ENCODE results near the gene CMSS1.

The CMSS1 gene

GRCh38 chr3:99842826-99843589 lies 25.3 kb downstream of the CMSS1 start:
- peak; percentile 50 for FAIRE-seq
- TF ChIP-seq TAF1 (IDR thresholded peaks at IDR 0.05; ENCODE audit: borderline replicate concordance, low read depth, low read length) (no peak), POLR2AphosphoS5 (IDR thresholded peaks at IDR 0.05; ENCODE audit: low read depth, low read length) (no peak), POLR2A (IDR thresholded peaks at IDR 0.05; ENCODE audit: low read depth, low read length) (no peak)
- no peak for DNase-seq (ENCODE audit: insufficient read length)

- no peak for DNase-seq (ENCODE audit: insufficient read length)
These were observed 26.1 kb downstream of the CMSS1 start for GRCh38 chr3:99843590-99844258.

GRCh38 chr3:99845331-99845730 lies 27.7 kb downstream of the CMSS1 start:
- no peak for DNase-seq (ENCODE audit: insufficient read length)
- no peak for FAIRE-seq

More at GRCh38 chr3:99843590-99844258, 26.1 kb downstream of the CMSS1 start:
- TF ChIP-seq TAF1 (IDR thresholded peaks at IDR 0.05; ENCODE audit: borderline replicate concordance, low read depth, low read length) (no peak), POLR2A (IDR thresholded peaks at IDR 0.05; ENCODE audit: low read depth, low read length) (no peak), POLR2AphosphoS5 (IDR thresholded peaks at IDR 0.05; ENCODE audit: low read depth, low read length) (no peak)
- no peak for FAIRE-seq

GRCh38 chr3:99845999-99846398 lies 28.3 kb downstream of the CMSS1 start:
- TF ChIP-seq POLR2A (IDR thresholded peaks at IDR 0.05; ENCODE audit: low read depth, low read length) (no peak), TAF1 (IDR thresholded peaks at IDR 0.05; ENCODE audit: borderline replicate concordance, low read depth, low read length) (no peak), POLR2AphosphoS5 (IDR thresholded peaks at IDR 0.05; ENCODE audit: low read depth, low read length) (no peak)
- DNase-seq (ENCODE audit: insufficient read length) (no peak), FAIRE-seq (no peak)

More at GRCh38 chr3:99845331-99845730, 27.7 kb downstream of the CMSS1 start:
- TF ChIP-seq POLR2A (IDR thresholded peaks at IDR 0.05; ENCODE audit: low read depth, low read length) (no peak), TAF1 (IDR thresholded peaks at IDR 0.05; ENCODE audit: borderline replicate concordance, low read depth, low read length) (no peak), POLR2AphosphoS5 (IDR thresholded peaks at IDR 0.05; ENCODE audit: low read depth, low read length) (no peak)

GRCh38 chr3:99846477-99847160 lies 29.0 kb downstream of the CMSS1 start:
- DNase-seq (ENCODE audit: insufficient read length): no peak

GRCh38 chr3:99848433-99848832 lies 30.8 kb downstream of the CMSS1 start:
- FAIRE-seq: no peak

More at GRCh38 chr3:99846477-99847160, 29.0 kb downstream of the CMSS1 start:
- no peak for FAIRE-seq
- no peak for TF ChIP-seq TAF1 (IDR thresholded peaks at IDR 0.05; ENCODE audit: borderline replicate concordance, low read depth, low read length)
- no peak for TF ChIP-seq POLR2AphosphoS5 (IDR thresholded peaks at IDR 0.05; ENCODE audit: low read depth, low read length)
- no peak for TF ChIP-seq POLR2A (IDR thresholded peaks at IDR 0.05; ENCODE audit: low read depth, low read length)

GRCh38 chr3:99850608-99851007 lies 32.9 kb downstream of the CMSS1 start:
- TF ChIP-seq TAF1 (IDR thresholded peaks at IDR 0.05; ENCODE audit: borderline replicate concordance, low read depth, low read length) (no peak), POLR2AphosphoS5 (IDR thresholded peaks at IDR 0.05; ENCODE audit: low read depth, low read length) (no peak), POLR2A (IDR thresholded peaks at IDR 0.05; ENCODE audit: low read depth, low read length) (no peak)
- DNase-seq (ENCODE audit: insufficient read length) (no peak), FAIRE-seq (no peak)

More at GRCh38 chr3:99848433-99848832, 30.8 kb downstream of the CMSS1 start:
- no peak for DNase-seq (ENCODE audit: insufficient read length)
- TF ChIP-seq POLR2A (IDR thresholded peaks at IDR 0.05; ENCODE audit: low read depth, low read length) (no peak), TAF1 (IDR thresholded peaks at IDR 0.05; ENCODE audit: borderline replicate concordance, low read depth, low read length) (no peak), POLR2AphosphoS5 (IDR thresholded peaks at IDR 0.05; ENCODE audit: low read depth, low read length) (no peak)

- DNase-seq (ENCODE audit: insufficient read length) (no peak), FAIRE-seq (no peak)
- no peak for TF ChIP-seq POLR2A (IDR thresholded peaks at IDR 0.05; ENCODE audit: low read depth, low read length)
These were observed 34.3 kb downstream of the CMSS1 start for GRCh38 chr3:99851955-99852354.

- DNase-seq (ENCODE audit: insufficient read length): no peak
- TF ChIP-seq POLR2AphosphoS5 (IDR thresholded peaks at IDR 0.05; ENCODE audit: low read depth, low read length): no peak
- TF ChIP-seq POLR2A (IDR thresholded peaks at IDR 0.05; ENCODE audit: low read depth, low read length): no peak
- no peak for TF ChIP-seq TAF1 (IDR thresholded peaks at IDR 0.05; ENCODE audit: borderline replicate concordance, low read depth, low read length)
- no peak for FAIRE-seq
These were observed 35.2 kb downstream of the CMSS1 start for GRCh38 chr3:99852851-99853250.

GRCh38 chr3:99854756-99855298 lies 37.2 kb downstream of the CMSS1 start:
- no peak for DNase-seq (ENCODE audit: insufficient read length)
- FAIRE-seq: peak; percentile 58
- no peak for TF ChIP-seq POLR2AphosphoS5 (IDR thresholded peaks at IDR 0.05; ENCODE audit: low read depth, low read length)
- no peak for TF ChIP-seq TAF1 (IDR thresholded peaks at IDR 0.05; ENCODE audit: borderline replicate concordance, low read depth, low read length)
- no peak for TF ChIP-seq POLR2A (IDR thresholded peaks at IDR 0.05; ENCODE audit: low read depth, low read length)

- DNase-seq (ENCODE audit: insufficient read length) (no peak), FAIRE-seq (peak; percentile 14)
- no peak for TF ChIP-seq POLR2AphosphoS5 (IDR thresholded peaks at IDR 0.05; ENCODE audit: low read depth, low read length)
- no peak for TF ChIP-seq TAF1 (IDR thresholded peaks at IDR 0.05; ENCODE audit: borderline replicate concordance, low read depth, low read length)
- no peak for TF ChIP-seq POLR2A (IDR thresholded peaks at IDR 0.05; ENCODE audit: low read depth, low read length)
These were observed 38.2 kb downstream of the CMSS1 start for GRCh38 chr3:99855900-99856299.
